ENCODE data around the gene MEDAG.
"Not testable (repeated sequence)": the region's sequence is repeated elsewhere in the genome, so short reads cannot be mapped to it uniquely, and the experiment has no call there.

MEDAG gene

GRCh38 chr13:30906411-30907051 is 460 bp downstream of the MEDAG start:
- no peak for DNase-seq

- DNase-seq = no peak
These were observed 1.2 kb downstream of the MEDAG start for GRCh38 chr13:30907121-30907861.

GRCh38 chr13:30908416-30908980 is 2.4 kb downstream of the MEDAG start:
- DNase-seq = no peak

- no peak for DNase-seq
These were observed 4.6 kb downstream of the MEDAG start for GRCh38 chr13:30910676-30911075.

- no peak for DNase-seq
These were observed 9.8 kb downstream of the MEDAG start for GRCh38 chr13:30915691-30916541.

GRCh38 chr13:30916991-30917390 is 10.9 kb downstream of the MEDAG start:
- no peak for DNase-seq

GRCh38 chr13:30918662-30919405 is 12.8 kb downstream of the MEDAG start:
- no peak for DNase-seq

GRCh38 chr13:30920162-30920909 is 14.3 kb downstream of the MEDAG start:
- DNase-seq = no peak

GRCh38 chr13:30923418-30923817 is 17.3 kb downstream of the MEDAG start:
- DNase-seq = no peak

- no peak for DNase-seq
These were observed 18.6 kb downstream of the MEDAG start for GRCh38 chr13:30924721-30925120.

GRCh38 chr13:30925429-30925828 is 19.4 kb downstream of the MEDAG start:
- no peak for DNase-seq

- no peak for DNase-seq
These were observed 20.7 kb downstream of the MEDAG start for GRCh38 chr13:30926781-30927180.

- not testable (repeated sequence) for DNase-seq
These were observed 21.1 kb downstream of the MEDAG start for GRCh38 chr13:30927188-30927587.

- DNase-seq = no peak
These were observed 21.5 kb downstream of the MEDAG start for GRCh38 chr13:30927595-30927994.

GRCh38 chr13:30928978-30929377 is 22.9 kb downstream of the MEDAG start:
- no peak for DNase-seq

- DNase-seq = peak in 17 of 56 donors; percentile 6 to 48 (median 15)
These were observed 26.6 kb downstream of the MEDAG start, which contains the start of gene TEX26 for GRCh38 chr13:30932481-30933353. TSS of gene TEX26 (plus strand) at chr13:30932656. CDS start at chr13:30932716, 60 bp downstream.

GRCh38 chr13:30933354-30933670 is 27.2 kb downstream of the MEDAG start:
- DNase-seq = no peak

GRCh38 chr13:30934381-30934780 is 28.3 kb downstream of the MEDAG start:
- no peak for DNase-seq

GRCh38 chr13:30934803-30935202 is 28.7 kb downstream of the MEDAG start:
- DNase-seq = no peak
